OCI-LY1 (cell line): ENCODE results near the gene CSRNP2.

Source experiments
- H2AFZ ChIP-seq: fragments of 200-600 bp; sonication (generic), shearing (Covaris generic); 2 replicates; pipeline ENCODE4 v1.6.0; 2014; ENCODE audit warnings: antibody characterized with exemption, mild to moderate bottlenecking, low read length
- H3F3A ChIP-seq: fragments of 200-600 bp; sonication (generic), shearing (Covaris generic); 2 replicates; pipeline ENCODE4 v1.6.0; 2014; ENCODE audit warnings: mild to moderate bottlenecking, antibody characterized with exemption, low read length, moderate library complexity; ENCODE audit not compliant: insufficient read depth
- H3K27ac ChIP-seq: fragments of 200-600 bp; sonication (generic); 2 replicates; pipeline ENCODE4 v1.5.1; 2014; ENCODE audit warnings: low read length, mixed run types, mild to moderate bottlenecking, low read depth; ENCODE audit not compliant: poor library complexity, severe bottlenecking
- H3K27me3 ChIP-seq: fragments of 200-600 bp; sonication (generic); 2 replicates; pipeline ENCODE4 v1.6.0; 2014; ENCODE audit warnings: antibody characterized with exemption, mild to moderate bottlenecking, low read length, moderate library complexity; ENCODE audit not compliant: insufficient read depth
- H3K36me3 ChIP-seq: fragments of 200-600 bp; sonication (generic); 2 replicates; pipeline ENCODE4 v1.6.1; 2014; ENCODE audit warnings: mild to moderate bottlenecking, antibody characterized with exemption, low read length, moderate library complexity, mixed read lengths; ENCODE audit not compliant: insufficient read depth
- H3K4me1 ChIP-seq: fragments of 200-600 bp; sonication (generic); 2 replicates; pipeline ENCODE4 v1.5.1; 2014; ENCODE audit warnings: mild to moderate bottlenecking, low read length, moderate library complexity; ENCODE audit not compliant: insufficient read depth, severe bottlenecking
- H3K4me2 ChIP-seq: fragments of 200-600 bp; sonication (generic), shearing (Covaris generic); 2 replicates; pipeline ENCODE4 v1.6.1; 2014; ENCODE audit warnings: low read length
- H3K4me3 ChIP-seq: fragments of 200-600 bp; sonication (generic); 2 replicates; pipeline ENCODE4 v1.5.1; 2014; ENCODE audit warnings: low read length, low read depth, mild to moderate bottlenecking, mixed read lengths; ENCODE audit not compliant: poor library complexity, severe bottlenecking
- H3K79me2 ChIP-seq: fragments of 200-600 bp; shearing (Covaris generic); 2 replicates; pipeline ENCODE4 v1.6.1; 2016; ENCODE audit warnings: mixed run types, low read length, mixed read lengths; ENCODE audit not compliant: insufficient read depth
- H3K9ac ChIP-seq: fragments of 200-600 bp; sonication (generic), shearing (Covaris generic); 2 replicates; pipeline ENCODE4 v1.6.1; 2014; ENCODE audit warnings: mild to moderate bottlenecking, low read length, mixed read lengths
- H3K9me2 ChIP-seq: fragments of 200-600 bp; sonication (generic), shearing (Covaris generic); 2 replicates; pipeline ENCODE4 v1.6.1; 2014; ENCODE audit warnings: low read depth, mild to moderate bottlenecking, low read length, mixed read lengths
- H3K9me3 ChIP-seq: fragments of 200-600 bp; shearing (Covaris generic); 2 replicates; pipeline ENCODE4 v1.6.1; 2014; ENCODE audit warnings: low read length, mixed read lengths
- H4K20me1 ChIP-seq: fragments of 200-600 bp; sonication (generic), shearing (Covaris generic); 2 replicates; pipeline ENCODE4 v1.6.0; 2016; ENCODE audit warnings: mild to moderate bottlenecking, low read length; ENCODE audit not compliant: insufficient read depth
- EZH2 ChIP-seq: fragments of 200-600 bp; sonication (generic), shearing (Covaris generic); IDR thresholded peaks from 2 replicates; pipeline ENCODE4 v1.8.0; 2017; ENCODE audit warnings: borderline replicate concordance, mixed run types, mild to moderate bottlenecking, antibody characterized with exemption, low read length, moderate library complexity, mixed read lengths
- TF ChIP-seq, protein P1 (sequence below): fragments of 200-600 bp; sonication (generic), shearing (Covaris generic); IDR thresholded peaks from 2 replicates; pipeline ENCODE4 v1.5.1; 2017; ENCODE audit warnings: mild to moderate bottlenecking, antibody characterized with exemption, low read length, moderate library complexity, mixed read lengths

The CSRNP2 gene

DNA sequence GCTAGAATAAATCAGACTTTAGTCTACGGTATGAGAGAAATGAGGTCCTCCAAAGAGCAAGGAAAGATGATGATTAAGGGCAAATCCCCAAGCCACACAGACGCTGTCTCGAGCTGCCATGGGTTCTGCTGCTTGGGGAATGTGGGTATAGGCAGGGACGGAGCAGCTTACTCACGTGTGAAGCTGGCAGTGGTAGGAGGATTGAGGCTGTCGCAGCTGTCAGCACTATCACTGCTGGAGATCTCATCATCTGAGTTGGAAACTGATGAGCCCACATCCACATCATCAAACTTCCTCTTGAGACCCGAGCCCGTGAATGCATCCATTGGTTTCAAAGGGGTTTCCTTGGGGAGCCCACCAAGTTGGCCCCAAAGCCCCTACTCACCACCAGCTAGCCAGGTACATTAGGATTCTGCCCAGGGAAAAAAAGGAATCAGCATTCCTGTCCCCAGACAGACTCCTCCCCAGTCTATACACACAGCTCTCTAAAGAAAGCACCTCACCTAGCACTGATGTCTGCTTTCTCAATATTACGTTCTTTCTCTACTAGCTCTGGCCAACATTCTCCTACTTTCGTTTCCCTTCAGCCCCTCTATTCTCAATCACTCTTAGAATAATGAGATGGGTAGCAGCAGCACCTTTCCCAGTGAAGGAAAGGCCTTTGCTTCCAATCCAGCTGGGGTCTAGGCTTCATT lies 7.0 kb downstream of the CSRNP2 start:
- no peak overlapping the region for H3K4me2 ChIP-seq
- no peaks in the 10 kb centered on the region for H3K9me2 ChIP-seq
- no peak overlapping the region for H3K9ac ChIP-seq
- no peaks in the 10 kb centered on the region for H3K4me1 ChIP-seq
- no peaks in the 10 kb centered on the region for H3K27me3 ChIP-seq
- H3K79me2 ChIP-seq, result no peaks in the 10 kb centered on the region
- no peaks in the 10 kb centered on the region for H4K20me1 ChIP-seq
- H3K9me3 ChIP-seq, result no peaks in the 10 kb centered on the region
- TF ChIP-seq, protein P1, sequence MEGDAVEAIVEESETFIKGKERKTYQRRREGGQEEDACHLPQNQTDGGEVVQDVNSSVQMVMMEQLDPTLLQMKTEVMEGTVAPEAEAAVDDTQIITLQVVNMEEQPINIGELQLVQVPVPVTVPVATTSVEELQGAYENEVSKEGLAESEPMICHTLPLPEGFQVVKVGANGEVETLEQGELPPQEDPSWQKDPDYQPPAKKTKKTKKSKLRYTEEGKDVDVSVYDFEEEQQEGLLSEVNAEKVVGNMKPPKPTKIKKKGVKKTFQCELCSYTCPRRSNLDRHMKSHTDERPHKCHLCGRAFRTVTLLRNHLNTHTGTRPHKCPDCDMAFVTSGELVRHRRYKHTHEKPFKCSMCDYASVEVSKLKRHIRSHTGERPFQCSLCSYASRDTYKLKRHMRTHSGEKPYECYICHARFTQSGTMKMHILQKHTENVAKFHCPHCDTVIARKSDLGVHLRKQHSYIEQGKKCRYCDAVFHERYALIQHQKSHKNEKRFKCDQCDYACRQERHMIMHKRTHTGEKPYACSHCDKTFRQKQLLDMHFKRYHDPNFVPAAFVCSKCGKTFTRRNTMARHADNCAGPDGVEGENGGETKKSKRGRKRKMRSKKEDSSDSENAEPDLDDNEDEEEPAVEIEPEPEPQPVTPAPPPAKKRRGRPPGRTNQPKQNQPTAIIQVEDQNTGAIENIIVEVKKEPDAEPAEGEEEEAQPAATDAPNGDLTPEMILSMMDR, result no peak
- no peak for TF ChIP-seq EZH2
- no peaks in the 10 kb centered on the region for H3K36me3 ChIP-seq
- H3K27ac ChIP-seq, result no peak overlapping the region
- H2AFZ ChIP-seq, result no peak overlapping the region
- H3K4me3 ChIP-seq, result no peak overlapping the region
- H3F3A ChIP-seq, result no peaks in the 10 kb centered on the region

- Histone ChIP-seq H3K27me3 (no peaks in the 10 kb centered on the region), H3K9me3 (no peaks in the 10 kb centered on the region), H3K79me2 (no peaks in the 10 kb centered on the region), H3K4me3 (no peak overlapping the region), H2AFZ (no peak overlapping the region), H3K36me3 (no peaks in the 10 kb centered on the region), H3F3A (no peaks in the 10 kb centered on the region), H3K9ac (no peak overlapping the region), H3K4me2 (no peak overlapping the region), H3K9me2 (no peaks in the 10 kb centered on the region), H3K4me1 (no peaks in the 10 kb centered on the region), H4K20me1 (no peaks in the 10 kb centered on the region), H3K27ac (no peak overlapping the region)
- no peak for TF ChIP-seq EZH2
- TF ChIP-seq, protein P1, result no peak
Measured at GRCh38 chr12:51075390-51075789, 8.0 kb downstream of the CSRNP2 start.

- no peak overlapping the region for H3K27ac ChIP-seq
- H3K4me3 ChIP-seq, result no peak overlapping the region
- H3K27me3 ChIP-seq, result no peaks in the 10 kb centered on the region
- TF ChIP-seq, protein P1, result no peak
- no peak for TF ChIP-seq EZH2
- no peak overlapping the region for H3K9ac ChIP-seq
- H2AFZ ChIP-seq, result no peak overlapping the region
- no peaks in the 10 kb centered on the region for H3K4me1 ChIP-seq
- H4K20me1 ChIP-seq, result no peaks in the 10 kb centered on the region
- H3K79me2 ChIP-seq, result no peaks in the 10 kb centered on the region
- no peak overlapping the region for H3K4me2 ChIP-seq
- peaks cover 12% of the 10 kb centered on the region; the same call in 1 of the 2 replicates for H3K36me3 ChIP-seq
- no peaks in the 10 kb centered on the region for H3F3A ChIP-seq
- H3K9me3 ChIP-seq, result no peaks in the 10 kb centered on the region
- no peaks in the 10 kb centered on the region for H3K9me2 ChIP-seq
Measured at GRCh38 chr12:51071663-51072062, 11.7 kb downstream of the CSRNP2 start.
